Fibroblast of lung (primary cell): ENCODE data around the gene COL2A1. TPM values are rescaled to one million over a fixed set of nuclear protein-coding genes. Genes with fewer than 3 reads are reported as not detected.

Source experiments
- DNase-seq, 2 donors: peaks; one replicate each; pipeline versions ENCODE4 v3.0.0 to v3.0.0-alpha.2; 2010; ENCODE audit warnings: low read depth in 2 of 2
- H2AFZ ChIP-seq: 2 replicates; pipeline ENCODE4 v1.5.1; 2012; ENCODE audit warnings: low read length, control low read depth, inconsistent platforms
- H3K27ac ChIP-seq: 2 replicates; pipeline ENCODE4 v1.5.1; 2011; ENCODE audit warnings: low read length, control low read depth; ENCODE audit not compliant: insufficient read depth
- H3K27me3 ChIP-seq: 2 replicates; pipeline ENCODE4 v1.5.1; 2011; ENCODE audit warnings: mild to moderate bottlenecking, low read length; ENCODE audit not compliant: control insufficient read depth, insufficient read depth
- H3K36me3 ChIP-seq: 2 replicates; pipeline ENCODE4 v1.5.1; 2011; ENCODE audit warnings: low read length; ENCODE audit not compliant: control insufficient read depth, insufficient read depth
- H3K4me1 ChIP-seq: 2 replicates; pipeline ENCODE4 v1.5.1; 2011; ENCODE audit warnings: low read length; ENCODE audit not compliant: control insufficient read depth, insufficient read depth; ENCODE audit errors: extremely low read depth
- H3K4me2 ChIP-seq: 2 replicates; pipeline ENCODE4 v1.5.1; 2011; ENCODE audit warnings: low read length, control low read depth; ENCODE audit not compliant: insufficient read depth; ENCODE audit errors: extremely low read depth
- H3K4me3 ChIP-seq, 4 experiments: fragments of 200-600 bp in 1 of 4; sonication (generic) in 1 of 4; replicated peaks in 1 of 4; 2 replicates each; pipeline ENCODE4 v1.5.1; 2011 to 2016; ENCODE audit warnings: low read length in 4 of 4, low read depth in 3 of 4, mild to moderate bottlenecking in 3 of 4, control low read depth in 2 of 4, inconsistent platforms in 1 of 4, mixed read lengths in 1 of 4; ENCODE audit not compliant: insufficient read depth in 1 of 4; ENCODE audit errors: control extremely low read depth in 1 of 4
- H3K79me2 ChIP-seq: 2 replicates; pipeline ENCODE4 v1.5.1; 2012; ENCODE audit warnings: mild to moderate bottlenecking, low read length, inconsistent platforms; ENCODE audit not compliant: control insufficient read depth, insufficient read depth
- H3K9ac ChIP-seq: 2 replicates; pipeline ENCODE4 v1.5.1; 2011; ENCODE audit warnings: mild to moderate bottlenecking, low read length, control low read depth; ENCODE audit not compliant: insufficient read depth
- H3K9me3 ChIP-seq: 2 replicates; pipeline ENCODE4 v1.5.1; 2012; ENCODE audit warnings: low read depth, low read length; ENCODE audit not compliant: control insufficient read depth, insufficient read depth
- H4K20me1 ChIP-seq: 2 replicates; pipeline ENCODE4 v1.5.1; 2011; ENCODE audit warnings: low read length; ENCODE audit not compliant: control insufficient read depth, insufficient read depth; ENCODE audit errors: extremely low read depth
- EZH2 ChIP-seq: IDR thresholded peaks from 2 replicates; pipeline ENCODE4 v1.5.1; 2012; ENCODE audit warnings: low read length, control low read depth, mild to moderate bottlenecking; ENCODE audit errors: missing control alignments
- polyA minus RNA-seq: library from RNA; depleted of rRNA, polyadenylated mRNA; stranded (reverse); fragments of >200 nt; gene quantifications from 2 replicates; pipeline ENCODE4 v1.2.3, GENCODE V29; 2011; ENCODE audit warnings: low replicate concordance
- polyA plus RNA-seq, 2 donors: library from polyadenylated mRNA; depleted of rRNA in 1 of 2; stranded (reverse) in 1 of 2; unstranded in 1 of 2; fragments of >200 nt; gene quantifications; 2 replicates each; pipeline ENCODE4 v1.2.1, GENCODE V29; 2011 to 2012; ENCODE audit warnings: missing spikeins in 1 of 2
- total RNA-seq: library from RNA; depleted of rRNA; stranded (reverse); fragments of >200 nt; gene quantifications from 2 replicates; pipeline ENCODE4 v1.2.1, GENCODE V29; 2014
- TF ChIP-seq, protein P1 (sequence below), 2 donors: IDR thresholded peaks in 1 of 2; conservative IDR thresholded peaks in 1 of 2; 1 replicate in 1 of 2; 2 replicates in 1 of 2; pipeline ENCODE4 v1.5.1; 2011 to 2012; ENCODE audit warnings: low read length in 2 of 2, control low read depth in 1 of 2, inconsistent platforms in 1 of 2, low read depth in 1 of 2, mild to moderate bottlenecking in 1 of 2

COL2A1 gene
- total RNA-seq = not detected in 2 replicates
- polyA plus RNA-seq = not detected in 2 replicates
- not detected in 2 replicates for polyA plus RNA-seq (2012)
- polyA minus RNA-seq = not detected in 2 replicates

DNA sequence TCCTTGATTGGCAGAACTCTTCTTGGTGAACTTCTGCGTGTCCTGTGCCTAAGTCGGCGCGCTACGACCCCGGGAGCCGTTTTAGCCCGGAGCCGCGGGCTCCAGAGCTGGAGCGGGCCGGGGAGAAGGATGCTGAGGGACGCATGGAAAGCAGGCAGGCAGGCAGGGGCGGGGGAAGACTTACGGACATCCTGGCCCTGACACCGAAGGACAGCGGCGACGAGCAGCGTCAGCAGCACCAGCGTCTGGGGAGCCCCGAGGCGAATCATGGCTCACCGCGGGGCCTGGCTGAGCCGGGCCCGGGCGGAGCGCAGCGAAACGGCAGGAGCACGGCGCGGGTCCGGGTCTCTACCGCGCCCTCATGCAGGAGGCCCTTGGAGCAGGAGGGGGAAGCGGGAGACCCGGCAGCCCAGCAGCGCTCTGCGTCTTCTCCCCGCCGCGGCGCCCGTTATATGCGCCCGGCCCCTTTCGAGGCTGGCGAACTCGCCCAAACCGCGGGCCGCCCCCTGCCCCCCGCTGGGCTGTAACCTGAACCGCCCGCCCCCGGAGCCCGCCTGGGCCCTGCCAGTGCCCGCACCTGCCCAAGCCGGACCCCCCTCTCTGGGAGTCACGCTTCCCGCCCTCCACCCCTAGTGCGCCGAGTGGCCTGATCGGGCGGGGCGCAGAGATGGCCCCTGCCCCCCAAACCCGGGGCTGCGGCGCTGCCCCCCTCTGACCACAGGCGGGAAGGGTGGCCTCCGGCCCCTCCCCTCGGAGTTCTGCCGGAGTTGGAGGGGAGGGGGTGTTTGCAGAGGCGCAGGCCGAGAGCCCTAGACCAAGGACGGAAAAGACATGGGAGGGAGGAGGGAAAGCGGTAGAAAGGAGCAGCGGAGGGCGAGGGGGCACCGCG, at the start of gene COL2A1:
COL2A1 (minus strand) TSS at position 424 of the 889 bp plus-strand sequence; CDS start at position 269, 155 bp downstream.
- no peaks in the 10 kb centered on the region for H4K20me1 ChIP-seq
- peaks cover 63% of the 10 kb centered on the region for H3K27me3 ChIP-seq
- H3K79me2 ChIP-seq = no peaks in the 10 kb centered on the region
- H3K4me1 ChIP-seq = peaks cover 6% of the 10 kb centered on the region
- no peaks in the 10 kb centered on the region for H3K9me3 ChIP-seq
- H3K27ac ChIP-seq = no peak within 1 kb of the TSS
- H3K4me3 ChIP-seq = peak within 1 kb of the TSS in 1 of 4 experiments; percentile 17
- H3K9ac ChIP-seq = no peak within 1 kb of the TSS
- H2AFZ ChIP-seq = no peak within 1 kb of the TSS
- peak within 1 kb of the TSS; percentile 51 for H3K4me2 ChIP-seq
- no peak for TF ChIP-seq EZH2
- TF ChIP-seq, protein P1, sequence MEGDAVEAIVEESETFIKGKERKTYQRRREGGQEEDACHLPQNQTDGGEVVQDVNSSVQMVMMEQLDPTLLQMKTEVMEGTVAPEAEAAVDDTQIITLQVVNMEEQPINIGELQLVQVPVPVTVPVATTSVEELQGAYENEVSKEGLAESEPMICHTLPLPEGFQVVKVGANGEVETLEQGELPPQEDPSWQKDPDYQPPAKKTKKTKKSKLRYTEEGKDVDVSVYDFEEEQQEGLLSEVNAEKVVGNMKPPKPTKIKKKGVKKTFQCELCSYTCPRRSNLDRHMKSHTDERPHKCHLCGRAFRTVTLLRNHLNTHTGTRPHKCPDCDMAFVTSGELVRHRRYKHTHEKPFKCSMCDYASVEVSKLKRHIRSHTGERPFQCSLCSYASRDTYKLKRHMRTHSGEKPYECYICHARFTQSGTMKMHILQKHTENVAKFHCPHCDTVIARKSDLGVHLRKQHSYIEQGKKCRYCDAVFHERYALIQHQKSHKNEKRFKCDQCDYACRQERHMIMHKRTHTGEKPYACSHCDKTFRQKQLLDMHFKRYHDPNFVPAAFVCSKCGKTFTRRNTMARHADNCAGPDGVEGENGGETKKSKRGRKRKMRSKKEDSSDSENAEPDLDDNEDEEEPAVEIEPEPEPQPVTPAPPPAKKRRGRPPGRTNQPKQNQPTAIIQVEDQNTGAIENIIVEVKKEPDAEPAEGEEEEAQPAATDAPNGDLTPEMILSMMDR (conservative IDR thresholded peaks at IDR 0.05 in 1 of 2, IDR thresholded peaks at IDR 0.05 in 1 of 2; ENCODE audit: low read depth in 1 of 2, low read length in 2 of 2) = no peak
- DNase-seq = peak in 1 of 2 donors; percentile 15
- H3K36me3 ChIP-seq = no peaks in the 10 kb centered on the region

DNA sequence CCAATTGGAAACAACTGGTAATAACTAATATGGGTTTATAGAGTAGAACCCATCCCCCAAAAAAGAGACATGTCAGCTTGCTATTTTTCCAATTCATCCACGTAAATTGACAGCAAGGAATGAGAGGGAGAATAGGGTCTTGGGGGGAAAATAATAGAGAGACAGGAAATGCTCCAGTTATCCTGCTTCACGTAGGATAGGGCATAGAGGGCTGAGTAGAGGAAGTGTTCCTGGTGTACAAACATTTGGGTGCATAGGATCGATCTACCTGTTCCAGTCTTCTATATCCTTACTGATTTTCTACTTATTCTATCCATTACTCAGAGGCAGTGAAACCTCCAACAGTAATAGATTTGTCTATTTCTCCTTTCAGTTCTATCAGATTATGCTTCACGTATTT, 49.6 kb upstream of the COL2A1 start:
- no peaks in the 10 kb centered on the region for H3K27me3 ChIP-seq

DNA sequence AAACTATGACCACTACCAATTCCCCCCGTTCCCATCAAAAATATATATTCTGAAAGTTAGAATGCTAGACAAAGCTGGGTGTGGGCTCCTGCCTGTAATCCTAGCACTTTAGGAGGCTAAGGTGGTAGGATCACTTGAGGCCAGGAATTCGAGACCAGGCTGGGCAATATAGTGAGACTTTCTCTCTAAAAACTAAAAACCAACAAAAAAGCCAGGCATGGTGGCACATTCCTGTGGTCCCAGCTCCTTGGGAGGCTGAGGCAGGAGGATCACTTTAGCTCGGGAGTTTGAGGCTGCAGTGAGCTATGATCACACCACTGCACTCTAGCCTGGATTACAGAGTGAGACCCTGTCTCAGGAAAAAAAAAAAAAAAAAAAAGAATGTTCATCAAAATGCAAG, 48.8 kb upstream of the COL2A1 start:
- no peaks in the 10 kb centered on the region for H3K4me1 ChIP-seq
- H3K4me2 ChIP-seq = no peak overlapping the region
- no peaks in the 10 kb centered on the region for H3K79me2 ChIP-seq
- no peak overlapping the region for H3K9ac ChIP-seq
- H3K4me3 ChIP-seq = no peak overlapping the region
- TF ChIP-seq EZH2 = no peak
- TF ChIP-seq, protein P1 (conservative IDR thresholded peaks at IDR 0.05 in 1 of 2, IDR thresholded peaks at IDR 0.05 in 1 of 2; ENCODE audit: low read depth in 1 of 2, low read length in 2 of 2) = no peak
- no peak for DNase-seq
- no peak overlapping the region for H2AFZ ChIP-seq
- peaks cover 2% of the 10 kb centered on the region for H3K36me3 ChIP-seq
- H3K27me3 ChIP-seq = no peaks in the 10 kb centered on the region
- no peak overlapping the region for H3K27ac ChIP-seq
- H4K20me1 ChIP-seq = no peaks in the 10 kb centered on the region
- H3K9me3 ChIP-seq = no peaks in the 10 kb centered on the region

More for the DNA sequence above, 49.6 kb upstream of the COL2A1 start:
- no peak overlapping the region for H2AFZ ChIP-seq
- no peaks in the 10 kb centered on the region for H3K9me3 ChIP-seq
- no peaks in the 10 kb centered on the region for H3K79me2 ChIP-seq
- no peak overlapping the region for H3K4me3 ChIP-seq
- no peaks in the 10 kb centered on the region for H3K4me1 ChIP-seq
- H3K9ac ChIP-seq = no peak overlapping the region
- peaks cover 2% of the 10 kb centered on the region for H3K36me3 ChIP-seq
- no peak overlapping the region for H3K27ac ChIP-seq
- no peak for TF ChIP-seq EZH2
- TF ChIP-seq, protein P1 (conservative IDR thresholded peaks at IDR 0.05 in 1 of 2, IDR thresholded peaks at IDR 0.05 in 1 of 2; ENCODE audit: low read depth in 1 of 2, low read length in 2 of 2) = no peak
- no peak overlapping the region for H3K4me2 ChIP-seq
- no peak for DNase-seq
- no peaks in the 10 kb centered on the region for H4K20me1 ChIP-seq
